ENCODE measurements around the gene SLC48A1. TPM values are rescaled to one million over a fixed set of nuclear protein-coding genes. Genes with fewer than 3 reads are reported as not detected.
A peak's percentile ranks its signal among the peaks of the same experiment; 100 is the strongest.

SLC48A1 gene
- total and polyA plus RNA-seq, 5 donors from 2014 or later: 4.9 to 12.7 (median 8.4) TPM

GRCh38 chr12:47818467-47819137 is 45.6 kb downstream of the SLC48A1 start:
- ATAC-seq (ENCODE audit: low read depth in 2 of 2) (peak; percentile 11 to 13), DNase-seq (peak in 2 of 3 donors; percentile 46 to 65)
- peak overlapping the region; percentile 89 to 99 (median 96) for H3K4me3 Mint-ChIP-seq
- Histone ChIP-seq H3K36me3 (ENCODE audit: control insufficient read depth, insufficient read depth, low read length) (peaks cover 4% of the 10 kb centered on the region), H3K4me1 (ENCODE audit: control insufficient read depth, insufficient read depth, low read length, poor library complexity, severe bottlenecking) (peaks cover 69% of the 10 kb centered on the region), H3K4me3 (ENCODE audit: low read depth, low read length) (peak overlapping the region; percentile 81), H3K27me3 (ENCODE audit: control insufficient read depth, insufficient read depth, low read length) (no peaks in the 10 kb centered on the region), H3K9me3 (ENCODE audit: control insufficient read depth in 2 of 2, low read length in 2 of 2) (no peaks in the 10 kb centered on the region), H3K27ac (ENCODE audit: insufficient read depth, low read length, poor library complexity, severe bottlenecking) (peak overlapping the region; percentile 97)
- peak overlapping the region; percentile 95 to 99 (median 97) for H3K27ac Mint-ChIP-seq
- H3K4me1 Mint-ChIP-seq: peaks cover 5 to 85% (median 59%) of the 10 kb centered on the region in 4 donors
- H3K36me3 Mint-ChIP-seq: no peaks in the 10 kb centered on the region
- H3K9me3 Mint-ChIP-seq: no peaks in the 10 kb centered on the region
- H3K27me3 Mint-ChIP-seq: no peaks in the 10 kb centered on the region

- H3K27ac Mint-ChIP-seq: peak overlapping the region; percentile 95 to 99 (median 97)
- peaks cover 12 to 85% (median 60%) of the 10 kb centered on the region in 4 donors for H3K4me1 Mint-ChIP-seq
- no peaks in the 10 kb centered on the region for H3K27me3 Mint-ChIP-seq
- H3K4me3 Mint-ChIP-seq: peak overlapping the region; percentile 93 to 99 (median 96)
- Histone ChIP-seq H3K4me3 (ENCODE audit: low read depth, low read length) (peak overlapping the region; percentile 81), H3K4me1 (ENCODE audit: control insufficient read depth, insufficient read depth, low read length, poor library complexity, severe bottlenecking) (peaks cover 69% of the 10 kb centered on the region), H3K36me3 (ENCODE audit: control insufficient read depth, insufficient read depth, low read length) (peaks cover 4% of the 10 kb centered on the region), H3K27me3 (ENCODE audit: control insufficient read depth, insufficient read depth, low read length) (no peaks in the 10 kb centered on the region), H3K9me3 (ENCODE audit: control insufficient read depth in 2 of 2, low read length in 2 of 2) (no peaks in the 10 kb centered on the region), H3K27ac (ENCODE audit: insufficient read depth, low read length, poor library complexity, severe bottlenecking) (peak overlapping the region; percentile 97)
- DNase-seq: peak in 1 of 3 donors; percentile 39
- peak in 1 of 2 donors; percentile 6 for ATAC-seq (ENCODE audit: low read depth in 2 of 2)
- H3K9me3 Mint-ChIP-seq: no peaks in the 10 kb centered on the region
- H3K36me3 Mint-ChIP-seq: no peaks in the 10 kb centered on the region
Observed at GRCh38 chr12:47819138-47819895, 46.3 kb downstream of the SLC48A1 start.

- Histone ChIP-seq H3K9me3 (ENCODE audit: control insufficient read depth in 2 of 2, low read length in 2 of 2) (no peaks in the 10 kb centered on the region), H3K4me3 (ENCODE audit: low read depth, low read length) (peak within 1 kb of the TSS; percentile 81), H3K4me1 (ENCODE audit: control insufficient read depth, insufficient read depth, low read length, poor library complexity, severe bottlenecking) (peaks cover 69% of the 10 kb centered on the region), H3K27ac (ENCODE audit: insufficient read depth, low read length, poor library complexity, severe bottlenecking) (peak within 1 kb of the TSS; percentile 97), H3K36me3 (ENCODE audit: control insufficient read depth, insufficient read depth, low read length) (no peaks in the 10 kb centered on the region), H3K27me3 (ENCODE audit: control insufficient read depth, insufficient read depth, low read length) (no peaks in the 10 kb centered on the region)
- H3K4me1 Mint-ChIP-seq: peaks cover 19 to 85% (median 60%) of the 10 kb centered on the region in 4 donors
- peak within 1 kb of the TSS; percentile 93 to 99 (median 96) for H3K4me3 Mint-ChIP-seq
- ATAC-seq (ENCODE audit: low read depth in 2 of 2) (peak; percentile 65 to 69), DNase-seq (peak; percentile 57 to 91 (median 67))
- no peaks in the 10 kb centered on the region for H3K36me3 Mint-ChIP-seq
- H3K9me3 Mint-ChIP-seq: no peaks in the 10 kb centered on the region
- H3K27me3 Mint-ChIP-seq: no peaks in the 10 kb centered on the region
- H3K27ac Mint-ChIP-seq: peak within 1 kb of the TSS; percentile 95 to 99 (median 97)
Observed at GRCh38 chr12:47819896-47820630, 47.0 kb downstream of the SLC48A1 start, which contains the start of gene HDAC7. TSS of gene HDAC7 (minus strand) at chr12:47819903. CDS start at chr12:47819785, 118 bp downstream.

- DNase-seq (no peak), ATAC-seq (ENCODE audit: low read depth in 2 of 2) (no peak)
- Mint-ChIP-seq H3K4me3 (peak overlapping the region; percentile 90 to 93 (median 92)), H3K4me1 (peaks cover 19 to 85% (median 60%) of the 10 kb centered on the region in 4 donors), H3K36me3 (no peaks in the 10 kb centered on the region), H3K9me3 (no peaks in the 10 kb centered on the region), H3K27ac (peak overlapping the region; percentile 93 to 98 (median 94)), H3K27me3 (no peaks in the 10 kb centered on the region)
- Histone ChIP-seq H3K9me3 (ENCODE audit: control insufficient read depth in 2 of 2, low read length in 2 of 2) (no peaks in the 10 kb centered on the region), H3K27ac (ENCODE audit: insufficient read depth, low read length, poor library complexity, severe bottlenecking) (peak overlapping the region; percentile 97), H3K27me3 (ENCODE audit: control insufficient read depth, insufficient read depth, low read length) (no peaks in the 10 kb centered on the region), H3K4me3 (ENCODE audit: low read depth, low read length) (peak overlapping the region; percentile 65), H3K4me1 (ENCODE audit: control insufficient read depth, insufficient read depth, low read length, poor library complexity, severe bottlenecking) (peaks cover 69% of the 10 kb centered on the region), H3K36me3 (ENCODE audit: control insufficient read depth, insufficient read depth, low read length) (no peaks in the 10 kb centered on the region)
Observed at GRCh38 chr12:47820631-47821345, 47.8 kb downstream of the SLC48A1 start.

GRCh38 chr12:47821346-47821706 is 48.3 kb downstream of the SLC48A1 start:
- Mint-ChIP-seq H3K4me3 (peak overlapping the region; percentile 90 to 93 (median 92)), H3K9me3 (no peaks in the 10 kb centered on the region), H3K27me3 (no peaks in the 10 kb centered on the region), H3K36me3 (no peaks in the 10 kb centered on the region), H3K4me1 (peaks cover 19 to 84% (median 57%) of the 10 kb centered on the region in 4 donors), H3K27ac (peak overlapping the region; percentile 92 to 94 (median 93))
- Histone ChIP-seq H3K27me3 (ENCODE audit: control insufficient read depth, insufficient read depth, low read length) (no peaks in the 10 kb centered on the region), H3K27ac (ENCODE audit: insufficient read depth, low read length, poor library complexity, severe bottlenecking) (no peak overlapping the region), H3K9me3 (ENCODE audit: control insufficient read depth in 2 of 2, low read length in 2 of 2) (no peaks in the 10 kb centered on the region), H3K36me3 (ENCODE audit: control insufficient read depth, insufficient read depth, low read length) (no peaks in the 10 kb centered on the region), H3K4me1 (ENCODE audit: control insufficient read depth, insufficient read depth, low read length, poor library complexity, severe bottlenecking) (peaks cover 69% of the 10 kb centered on the region), H3K4me3 (ENCODE audit: low read depth, low read length) (no peak overlapping the region)
- no peak for DNase-seq
- ATAC-seq (ENCODE audit: low read depth in 2 of 2): no peak

GRCh38 chr12:47822401-47822800 is 49.4 kb downstream of the SLC48A1 start:
- Histone ChIP-seq H3K36me3 (ENCODE audit: control insufficient read depth, insufficient read depth, low read length) (no peaks in the 10 kb centered on the region), H3K27me3 (ENCODE audit: control insufficient read depth, insufficient read depth, low read length) (no peaks in the 10 kb centered on the region), H3K27ac (ENCODE audit: insufficient read depth, low read length, poor library complexity, severe bottlenecking) (peak overlapping the region; percentile 42), H3K4me1 (ENCODE audit: control insufficient read depth, insufficient read depth, low read length, poor library complexity, severe bottlenecking) (peaks cover 68% of the 10 kb centered on the region), H3K4me3 (ENCODE audit: low read depth, low read length) (no peak overlapping the region), H3K9me3 (ENCODE audit: control insufficient read depth in 2 of 2, low read length in 2 of 2) (no peaks in the 10 kb centered on the region)
- Mint-ChIP-seq H3K36me3 (no peaks in the 10 kb centered on the region), H3K9me3 (no peaks in the 10 kb centered on the region), H3K27ac (peak overlapping the region; percentile 70 to 97 (median 95)), H3K27me3 (no peaks in the 10 kb centered on the region), H3K4me1 (peaks cover 19 to 84% (median 55%) of the 10 kb centered on the region in 4 donors), H3K4me3 (peak overlapping the region; percentile 20 to 93 (median 53))
- ATAC-seq (ENCODE audit: low read depth in 2 of 2) (no peak), DNase-seq (no peak)

GRCh38 chr12:47822863-47823262 is 49.8 kb downstream of the SLC48A1 start:
- H3K27ac ChIP-seq (ENCODE audit: insufficient read depth, low read length, poor library complexity, severe bottlenecking): peak overlapping the region; percentile 42
- Mint-ChIP-seq H3K4me1 (peaks cover 19 to 82% (median 51%) of the 10 kb centered on the region in 4 donors), H3K27ac (peak overlapping the region; percentile 70 to 97 (median 95)), H3K27me3 (no peaks in the 10 kb centered on the region), H3K9me3 (no peaks in the 10 kb centered on the region), H3K36me3 (no peaks in the 10 kb centered on the region), H3K4me3 (peak overlapping the region in 1 of 4 donors; percentile 93)
- peaks cover 64% of the 10 kb centered on the region for H3K4me1 ChIP-seq (ENCODE audit: control insufficient read depth, insufficient read depth, low read length, poor library complexity, severe bottlenecking)
- no peak overlapping the region for H3K4me3 ChIP-seq (ENCODE audit: low read depth, low read length)
- H3K36me3 ChIP-seq (ENCODE audit: control insufficient read depth, insufficient read depth, low read length): no peaks in the 10 kb centered on the region
- ATAC-seq (ENCODE audit: low read depth in 2 of 2) (no peak), DNase-seq (no peak)
- H3K27me3 ChIP-seq (ENCODE audit: control insufficient read depth, insufficient read depth, low read length): no peaks in the 10 kb centered on the region
- H3K9me3 ChIP-seq (ENCODE audit: control insufficient read depth in 2 of 2, low read length in 2 of 2): no peaks in the 10 kb centered on the region

Data from CD4-positive, CD25-positive, alpha-beta regulatory T cell (primary cell).